GM19240 (cell line): ENCODE data around the gene ARHGAP35.

Source experiments
- DNase-seq: peaks from one replicate; pipeline ENCODE4 v3.0.0; 2011; ENCODE audit warnings: low spot score; ENCODE audit not compliant: insufficient read length

ARHGAP35 gene

DNA sequence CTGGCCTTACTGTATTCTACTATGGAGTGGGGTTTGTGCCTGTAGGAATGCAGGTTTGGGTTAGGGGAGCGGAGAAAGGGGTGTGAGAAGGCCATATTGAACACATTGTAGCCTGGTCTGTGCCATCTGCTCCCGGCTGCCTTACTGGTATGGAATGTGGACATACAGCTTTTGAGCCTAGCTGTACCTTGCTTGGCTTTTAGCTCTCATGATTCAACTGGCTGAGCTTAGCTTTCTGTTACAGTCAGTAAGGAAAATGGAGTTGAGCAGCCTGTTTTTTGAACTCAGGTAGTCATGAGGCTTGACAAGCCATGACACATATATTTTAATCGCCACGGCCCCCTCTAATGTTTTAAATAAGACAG, 41.6 kb downstream of the ARHGAP35 start:
- no peak for DNase-seq

DNA sequence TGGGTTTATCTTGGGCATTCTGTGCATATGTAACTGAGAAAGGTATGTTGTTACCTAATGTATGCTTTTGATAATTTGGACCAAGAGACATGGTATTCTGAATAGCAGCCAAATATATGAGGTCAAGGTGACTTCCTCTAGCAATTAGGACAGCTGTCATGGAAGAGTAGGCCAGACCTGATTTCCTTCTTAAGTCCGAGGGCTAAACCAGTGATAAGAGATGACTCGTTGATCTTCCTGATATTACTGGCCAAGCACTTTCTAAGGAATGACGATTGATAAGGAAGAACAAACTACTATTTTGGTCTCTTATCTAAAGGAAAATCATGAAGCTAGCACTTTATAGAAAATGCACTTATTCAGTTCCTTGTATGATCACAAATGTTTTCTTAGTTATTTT, 42.7 kb downstream of the ARHGAP35 start:
- DNase-seq, result no peak

DNA sequence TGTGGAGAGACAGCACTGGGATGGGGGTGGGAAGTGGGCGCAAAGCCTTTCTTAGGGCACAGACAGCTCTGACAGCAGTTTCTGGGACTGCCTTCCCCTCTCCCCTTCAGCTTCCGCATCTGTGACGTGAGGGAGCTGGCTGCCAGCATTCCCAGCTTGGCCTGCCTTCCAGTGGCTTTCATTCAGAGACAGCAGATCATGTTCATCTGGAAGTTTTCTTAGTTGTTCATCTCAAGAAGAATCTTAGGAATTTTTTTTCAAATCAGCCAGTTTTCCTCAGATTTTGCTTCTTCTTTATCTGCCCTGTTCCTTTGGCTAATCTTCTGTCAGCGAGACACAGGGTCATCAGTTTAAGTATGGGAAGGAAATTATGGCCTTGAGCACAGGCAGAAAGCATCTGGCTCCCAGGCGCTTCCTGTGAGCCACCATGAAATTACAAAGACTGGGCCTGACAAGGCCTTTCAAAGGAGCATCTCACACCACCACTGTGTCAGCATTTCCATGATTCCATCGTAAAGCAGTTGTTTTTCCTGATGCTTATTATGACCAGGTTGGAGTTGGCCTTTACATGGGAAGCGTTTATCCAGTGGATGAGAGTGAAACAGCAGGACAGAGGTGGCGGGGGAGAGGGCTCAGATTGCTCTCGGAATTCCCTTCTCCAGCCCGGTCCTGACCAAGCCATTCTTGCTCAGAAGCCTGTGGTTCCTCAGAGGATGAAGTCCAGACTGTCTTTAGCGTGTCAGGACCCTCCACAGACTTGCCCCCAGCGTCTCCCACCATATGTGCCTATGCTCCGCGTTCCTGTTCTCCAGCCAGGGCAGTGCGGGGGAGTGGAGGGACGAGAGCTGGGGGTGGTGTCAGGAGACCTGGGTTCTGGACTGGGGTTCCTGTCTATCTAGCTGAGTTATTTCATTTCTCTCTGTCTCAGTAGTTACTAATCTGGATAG, 43.6 kb downstream of the ARHGAP35 start:
- no peak for DNase-seq

DNA sequence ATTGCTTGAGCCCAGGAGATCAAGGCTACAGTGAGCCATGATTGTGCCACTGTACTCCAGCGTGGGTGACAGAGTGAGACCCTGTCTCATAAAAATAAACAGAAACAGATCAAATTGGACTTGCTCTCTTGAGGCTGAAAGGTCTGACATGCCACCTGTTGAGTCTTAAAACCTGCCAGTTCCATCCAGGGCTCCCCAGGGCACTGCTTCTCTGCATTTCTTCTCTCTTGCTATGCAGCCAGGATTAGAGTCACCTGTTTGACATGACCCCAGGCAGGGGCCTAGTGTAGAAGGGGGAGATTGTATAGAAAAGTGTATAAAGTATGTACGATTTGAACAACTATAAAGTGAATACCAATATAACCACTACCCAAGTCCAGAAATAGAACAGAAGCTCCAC, 45.4 kb downstream of the ARHGAP35 start:
- DNase-seq, result no peak

DNA sequence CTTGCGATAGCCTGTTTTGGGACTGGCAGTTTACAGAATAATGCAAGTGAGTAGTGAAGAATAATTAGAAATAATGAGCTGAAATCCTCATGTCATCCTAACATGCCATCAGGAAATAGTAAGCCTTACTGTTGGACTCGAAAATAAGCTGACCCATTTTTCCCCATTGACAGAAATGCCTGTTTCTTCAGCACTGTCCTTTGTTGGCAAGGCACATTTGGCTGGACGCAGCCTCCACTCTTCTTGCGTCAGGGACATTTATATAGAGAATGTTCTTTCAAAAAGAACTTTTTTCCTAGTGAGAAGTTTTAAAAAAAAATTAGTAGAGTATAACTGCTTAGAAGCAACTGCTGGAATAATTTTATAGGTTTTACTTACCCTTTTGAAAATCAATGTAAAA, 47.1 kb downstream of the ARHGAP35 start:
- DNase-seq, result no peak

DNA sequence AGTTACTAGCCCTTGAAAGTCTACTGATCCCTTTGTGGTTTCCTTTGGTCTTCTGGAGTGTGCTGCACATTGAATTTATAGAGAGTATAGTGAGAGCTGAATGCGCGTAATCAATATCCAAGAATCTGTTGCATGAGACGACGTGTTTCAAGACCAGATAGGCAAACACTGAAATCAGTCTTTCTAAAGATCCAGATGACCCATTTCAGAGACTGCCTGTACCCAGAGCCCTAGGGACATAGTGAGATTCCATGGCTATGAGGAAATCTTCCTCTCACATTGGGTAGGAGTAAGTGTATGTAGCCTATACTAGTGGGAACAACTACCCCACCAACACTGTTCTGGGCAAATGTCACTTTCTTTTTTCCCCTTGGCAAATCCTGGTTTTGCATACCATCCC, 48.6 kb downstream of the ARHGAP35 start:
- DNase-seq, result no peak
